Stimulated activated CD8-positive, alpha-beta memory T cell treated with anti-CD3 and anti-CD28 coated beads, Interleukin-15, amount 100 ng/mL, for 4 hours (primary cell): Measurements from ENCODE around the gene SPANXN2.
"Not testable (repeated sequence)": the region's sequence is repeated elsewhere in the genome, so short reads cannot be mapped to it uniquely, and the experiment has no call there.

ENCODE experiments used
- DNase-seq, 2 donors: peaks; one replicate each; pipeline ENCODE4 v3.0.0-alpha.2; 2020; ENCODE audit warnings: low read depth in 2 of 2

SPANXN2 gene, protein sequence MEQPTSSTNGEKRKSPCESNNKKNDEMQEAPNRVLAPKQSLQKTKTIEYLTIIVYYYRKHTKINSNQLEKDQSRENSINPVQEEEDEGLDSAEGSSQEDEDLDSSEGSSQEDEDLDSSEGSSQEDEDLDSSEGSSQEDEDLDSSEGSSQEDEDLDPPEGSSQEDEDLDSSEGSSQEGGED

DNA sequence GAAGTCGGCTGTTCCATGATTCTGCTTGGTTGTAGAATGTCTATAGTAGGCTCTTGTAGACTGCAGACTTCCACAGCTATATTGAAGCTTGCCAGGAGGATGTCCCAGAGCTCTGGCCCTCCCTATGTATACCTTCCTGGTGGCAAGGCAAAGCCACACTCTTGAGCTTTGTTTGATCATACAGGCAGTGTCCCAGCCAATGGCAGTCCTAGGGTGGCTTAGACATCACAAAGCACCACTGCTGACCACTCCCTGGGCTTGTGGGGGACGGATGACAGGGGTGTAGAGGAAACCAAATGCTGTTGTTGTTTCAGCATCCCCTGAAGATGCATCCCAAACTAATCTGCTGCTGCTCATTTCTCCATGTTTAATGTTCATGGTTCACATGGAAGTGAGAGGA, at the start of gene SPANXN2:
Gene SPANXN2, minus strand, starts transcription at position 101 of the 400 bp plus-strand sequence. Its CDS starts 84 bp downstream, at position 17.
- not testable (repeated sequence) for DNase-seq

DNA sequence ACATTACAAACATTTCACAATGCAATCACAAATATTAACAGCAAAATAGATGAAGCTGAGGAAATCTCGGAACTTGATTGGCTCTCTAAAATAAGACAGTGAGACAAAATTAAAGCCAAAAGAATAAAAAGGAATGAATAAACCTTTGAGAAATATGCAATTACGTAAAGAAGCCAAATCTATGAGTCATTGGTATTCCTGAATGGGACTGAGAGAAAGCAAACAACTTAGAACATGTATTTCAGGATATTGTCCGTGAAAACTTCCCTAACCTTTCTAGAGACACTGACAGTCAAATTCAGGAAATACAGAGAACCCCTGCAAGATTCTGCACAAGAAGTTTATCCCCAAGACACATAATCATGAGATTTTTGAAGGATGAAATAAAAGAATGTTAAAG, 48.4 kb upstream of the SPANXN2 start:
- DNase-seq = no peak

DNA sequence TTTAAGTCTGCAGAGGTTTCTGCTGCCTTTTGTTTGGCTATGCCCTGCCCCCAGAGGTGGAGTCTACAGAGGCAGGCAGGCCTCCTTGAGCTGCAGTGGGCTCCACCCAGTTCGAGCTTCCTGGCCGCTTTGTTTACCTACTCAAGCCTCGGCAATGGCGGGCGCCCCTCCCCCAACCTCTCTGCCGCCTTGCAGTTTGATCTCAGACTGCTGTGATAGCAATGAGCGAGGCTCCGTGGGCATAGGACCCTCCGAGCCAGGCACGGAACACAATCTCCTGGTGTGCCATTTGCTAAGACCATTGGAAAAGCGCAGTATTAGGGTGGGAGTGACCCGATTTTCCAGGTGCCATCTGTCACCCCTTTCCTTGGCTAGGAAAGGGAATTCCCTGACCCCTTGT, 47.2 kb upstream of the SPANXN2 start:
- DNase-seq = not testable (repeated sequence)

DNA sequence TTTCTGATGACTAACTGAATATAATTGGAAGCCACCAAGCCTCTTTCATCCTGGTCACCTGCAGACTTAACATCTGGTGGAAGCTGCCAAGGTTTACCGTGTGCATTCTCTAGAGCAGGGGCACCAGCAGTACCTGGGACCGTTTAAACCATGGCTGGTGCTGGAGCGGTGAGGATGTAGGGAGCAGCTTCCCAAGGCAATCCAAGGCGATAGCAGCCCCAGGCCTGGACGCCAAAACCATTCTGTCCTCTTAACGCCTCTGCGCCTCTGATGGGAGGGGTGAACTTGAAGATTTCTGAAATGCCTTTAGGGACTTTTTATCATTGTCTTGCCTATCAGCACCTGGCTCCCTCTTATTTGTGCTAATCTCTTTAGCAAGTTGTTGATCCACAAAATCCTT, 37.3 kb upstream of the SPANXN2 start:
- no peak for DNase-seq

DNA sequence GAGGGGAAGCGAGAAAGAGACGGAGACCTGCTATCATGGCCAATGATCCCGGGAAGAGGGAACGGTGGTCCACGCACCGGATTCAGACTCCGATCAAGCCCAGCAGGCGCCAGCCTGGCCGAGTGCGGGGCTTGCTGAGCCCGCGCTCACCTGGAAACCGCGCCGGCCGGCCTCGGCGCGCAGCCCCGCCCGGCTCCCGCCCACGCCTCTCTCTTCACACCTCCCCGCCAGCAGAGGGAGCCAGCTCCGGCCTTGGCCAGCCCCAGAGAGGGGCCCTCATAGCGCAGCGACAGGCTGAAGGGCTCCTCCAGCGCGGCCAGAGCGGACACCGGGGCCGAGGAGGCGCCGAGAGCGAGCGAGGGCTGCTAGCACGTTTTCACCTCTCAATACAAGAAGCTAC, 36.8 kb upstream of the SPANXN2 start:
- no peak for DNase-seq

DNA sequence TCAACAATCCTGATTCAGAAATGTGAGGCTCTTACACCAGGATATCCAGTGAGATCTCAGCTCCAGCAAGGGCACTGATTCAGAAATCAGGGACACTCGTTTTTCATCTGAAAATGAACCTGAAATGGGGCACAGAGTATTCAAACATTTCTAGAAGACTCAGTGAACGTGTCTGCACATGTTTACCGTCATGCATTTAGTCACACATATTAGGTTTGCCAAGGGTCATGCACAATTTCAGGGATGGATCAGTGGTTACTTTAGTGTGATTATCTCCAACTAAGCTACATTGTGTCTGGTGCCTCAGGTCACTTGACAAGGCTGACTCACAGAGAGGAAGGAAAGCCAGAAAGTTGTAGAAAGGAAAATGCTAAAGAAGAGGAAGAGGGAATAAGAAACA, 33.6 kb upstream of the SPANXN2 start:
- no peak for DNase-seq

DNA sequence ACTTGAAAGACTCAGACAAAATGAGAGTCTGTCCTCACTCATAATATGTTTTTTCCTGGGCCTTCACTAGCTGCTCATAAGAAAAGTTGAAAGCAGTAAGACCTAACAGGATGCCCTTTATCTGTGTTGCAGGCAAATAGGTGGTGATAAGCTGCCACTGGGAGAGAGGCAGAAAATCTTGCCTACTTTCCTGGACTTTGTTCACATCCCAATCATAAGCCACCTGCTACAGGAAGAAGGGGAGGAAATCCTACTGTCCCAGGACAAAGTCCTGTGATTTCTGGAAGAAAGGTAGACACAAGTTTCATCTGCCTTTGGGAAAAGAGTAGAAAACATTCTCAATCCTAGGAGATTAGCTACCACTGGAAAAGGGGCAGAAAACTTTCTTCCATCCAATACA, 13.3 kb upstream of the SPANXN2 start:
- no peak for DNase-seq

DNA sequence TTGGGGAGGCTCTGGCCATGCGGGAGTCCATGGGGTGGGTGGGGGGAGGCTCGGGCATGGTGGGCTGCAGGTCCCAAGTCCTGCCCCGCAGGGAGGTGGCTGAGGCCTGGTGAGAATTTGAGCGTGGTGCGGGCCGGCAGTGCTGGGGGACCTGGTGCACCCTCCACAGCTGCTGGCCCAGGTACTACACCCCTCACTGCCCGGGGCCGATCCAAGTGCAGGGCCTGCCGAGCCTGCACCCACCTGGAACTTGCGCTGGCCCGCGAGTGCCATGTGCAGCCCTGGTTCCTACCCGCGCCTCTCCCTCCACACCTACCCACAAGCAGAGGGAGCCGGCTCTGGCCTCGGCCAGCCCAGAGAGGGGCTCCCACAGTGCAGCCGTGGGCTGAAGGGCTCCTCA, 5.7 kb upstream of the SPANXN2 start:
- no peak for DNase-seq

DNA sequence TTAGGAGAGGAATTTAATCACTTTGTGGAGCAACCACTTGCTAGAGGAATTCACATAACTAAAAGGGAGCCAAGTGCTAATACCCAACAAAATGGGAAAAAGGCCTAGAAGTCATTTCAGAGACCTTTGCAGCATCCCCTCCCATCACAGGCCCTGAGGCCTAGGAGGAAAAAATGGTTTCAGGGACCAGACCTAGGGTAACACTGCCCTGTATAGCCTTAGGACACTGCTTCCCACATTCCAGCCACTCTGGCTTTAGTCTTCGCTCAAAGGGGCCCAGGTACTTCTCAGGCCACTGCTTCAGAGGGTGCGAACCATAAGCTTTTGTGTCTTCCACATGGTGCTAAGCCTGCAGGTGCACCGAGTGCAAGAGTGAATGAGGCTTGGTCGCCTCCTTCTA, 19.1 kb downstream of the SPANXN2 start:
- no peak for DNase-seq

DNA sequence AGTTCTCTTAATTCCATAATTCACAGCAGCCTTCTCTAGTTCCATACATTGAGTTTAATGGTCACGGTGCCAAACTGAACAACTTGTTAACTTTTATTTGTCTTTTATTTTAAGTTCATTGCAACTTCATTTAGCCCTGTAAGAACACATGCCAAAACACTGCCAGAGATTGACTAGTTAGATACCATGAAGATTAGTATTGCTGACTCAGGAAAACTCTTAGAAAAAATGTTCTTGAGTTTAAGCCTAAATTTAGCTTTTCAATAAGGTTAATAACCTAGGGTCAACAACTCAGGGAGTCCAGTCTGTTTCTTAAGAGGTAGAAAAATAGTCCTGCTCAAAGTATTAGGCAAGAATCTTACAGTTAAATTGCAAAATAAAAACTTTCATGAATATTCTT, 25.7 kb downstream of the SPANXN2 start:
- DNase-seq = no peak

DNA sequence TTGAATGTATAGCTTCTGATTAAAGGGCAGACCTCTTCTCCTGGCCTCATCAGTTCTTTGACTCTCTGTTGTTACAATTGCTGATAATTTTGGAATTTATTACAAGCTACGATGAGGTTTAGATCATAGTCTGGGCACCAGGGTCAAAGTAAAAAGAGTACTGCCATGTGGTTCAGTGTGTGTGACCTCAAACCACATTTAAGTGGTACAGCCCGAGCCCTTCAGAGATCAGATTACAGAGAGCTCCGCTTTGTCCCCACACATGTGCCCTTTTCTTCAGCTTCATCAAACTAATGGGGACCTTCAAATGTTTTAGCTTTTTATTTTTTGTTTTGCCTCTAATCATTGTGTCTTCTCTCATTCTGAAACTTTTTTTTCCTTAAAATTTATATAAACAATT, 37.1 kb downstream of the SPANXN2 start:
- DNase-seq = no peak

DNA sequence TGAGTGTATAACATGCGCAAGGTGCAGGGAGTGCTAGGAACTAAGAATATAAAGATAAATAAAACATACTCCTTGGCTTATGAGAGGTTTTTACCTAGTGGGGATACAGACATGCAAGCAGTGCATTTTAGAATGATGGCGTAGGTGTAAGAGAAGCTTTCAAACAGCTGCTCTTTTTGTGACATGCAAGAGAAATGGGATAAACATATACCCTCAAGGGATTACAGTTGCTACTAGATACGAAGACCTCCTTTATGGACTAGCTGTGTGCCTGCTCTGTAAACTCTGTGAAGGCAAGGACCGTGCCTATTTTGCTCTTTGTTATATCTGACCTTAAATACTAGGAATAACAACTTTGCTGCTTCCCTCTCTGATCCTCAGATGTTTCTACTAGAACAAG, 45.6 kb downstream of the SPANXN2 start:
- no peak for DNase-seq

DNA sequence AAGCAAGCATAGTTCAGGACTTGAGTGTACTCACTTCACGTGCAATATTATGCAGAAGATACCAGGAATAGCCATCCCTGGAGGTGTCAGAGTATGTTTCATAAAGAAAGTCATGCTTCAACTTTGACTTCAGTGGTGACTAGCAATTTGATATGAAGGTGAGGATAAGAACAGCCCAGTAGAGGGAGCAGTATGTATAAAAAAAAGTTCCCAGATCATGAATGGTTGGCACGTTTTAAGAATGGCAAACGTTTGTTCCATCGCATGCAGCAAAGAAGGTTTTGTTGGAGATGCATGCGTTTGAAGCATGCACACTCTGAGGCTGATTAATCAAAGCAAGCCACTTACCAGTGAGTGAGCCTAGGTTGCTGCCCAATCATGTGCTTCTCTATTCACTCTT, 51.2 kb downstream of the SPANXN2 start:
- DNase-seq = no peak

DNA sequence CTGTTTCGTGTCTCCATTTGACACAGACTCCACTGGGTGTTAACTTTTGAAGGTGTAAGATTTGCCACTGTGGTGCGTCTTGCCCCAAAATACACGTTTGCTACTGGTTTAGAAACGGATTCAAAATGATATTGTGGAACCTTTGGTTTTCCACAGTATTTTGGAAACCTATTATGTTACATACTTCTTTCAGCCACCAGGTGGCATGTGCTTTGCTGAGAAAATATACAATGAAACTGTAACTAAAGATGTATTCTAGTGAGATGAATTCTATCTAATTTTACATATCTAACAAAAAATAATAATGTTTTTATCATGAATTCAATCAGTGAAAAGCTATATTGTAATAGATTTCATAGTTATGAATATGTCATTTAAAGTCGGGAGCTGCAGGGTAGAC, 56.2 kb downstream of the SPANXN2 start:
- no peak for DNase-seq

DNA sequence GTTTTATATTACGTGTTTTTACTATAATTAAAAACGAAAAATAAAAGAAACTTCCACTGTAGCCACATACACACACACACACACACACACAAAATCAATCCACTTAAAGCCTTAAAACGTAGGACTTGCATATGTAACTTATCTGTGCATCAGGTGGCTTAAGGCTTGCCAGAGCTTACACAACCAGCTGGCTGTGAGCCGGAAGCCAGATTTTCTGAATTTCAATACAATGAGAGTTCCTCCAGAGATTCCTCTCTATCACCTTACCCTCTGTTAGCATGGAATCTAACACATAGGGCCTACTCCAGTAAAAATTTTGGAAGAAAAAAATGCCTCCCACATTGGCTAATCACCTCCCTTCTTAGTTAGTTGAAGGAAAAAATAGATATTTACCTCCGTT, 56.8 kb downstream of the SPANXN2 start:
- DNase-seq = no peak
